ENCODE measurements around the gene TRAF2.

The TRAF2 gene

GRCh38 chr9:136952876-136953770 lies 66.8 kb downstream of the TRAF2 start:
- no peak for DNase-seq

GRCh38 chr9:136953771-136954269 lies 67.5 kb downstream of the TRAF2 start:
- DNase-seq = no peak

- DNase-seq = no peak
These were observed 68.2 kb downstream of the TRAF2 start for GRCh38 chr9:136954270-136955083.

- DNase-seq = no peak
These were observed 69.1 kb downstream of the TRAF2 start for GRCh38 chr9:136955202-136955942.

- no peak for DNase-seq
These were observed 69.6 kb downstream of the TRAF2 start for GRCh38 chr9:136955943-136956335.

- no peak for DNase-seq
These were observed 70.3 kb downstream of the TRAF2 start for GRCh38 chr9:136956604-136957003.

GRCh38 chr9:136957461-136957860 lies 71.1 kb downstream of the TRAF2 start:
- DNase-seq = no peak

- DNase-seq = no peak
These were observed 71.6 kb downstream of the TRAF2 start for GRCh38 chr9:136957901-136958300.

- DNase-seq = no peak
These were observed 72.2 kb downstream of the TRAF2 start for GRCh38 chr9:136958473-136958872.

GRCh38 chr9:136958898-136959850 lies 72.9 kb downstream of the TRAF2 start:
- DNase-seq = no peak

- DNase-seq = no peak
These were observed 74.1 kb downstream of the TRAF2 start for GRCh38 chr9:136960212-136960937.

GRCh38 chr9:136960938-136961275 lies 74.6 kb downstream of the TRAF2 start:
- DNase-seq = no peak

- DNase-seq = no peak
These were observed 75.2 kb downstream of the TRAF2 start for GRCh38 chr9:136961279-136962065.

- no peak for DNase-seq
These were observed 75.8 kb downstream of the TRAF2 start for GRCh38 chr9:136962163-136962562.

- no peak for DNase-seq
These were observed 76.5 kb downstream of the TRAF2 start for GRCh38 chr9:136962701-136963248.

- DNase-seq = no peak
These were observed 77.0 kb downstream of the TRAF2 start for GRCh38 chr9:136963341-136963740.

GRCh38 chr9:136963751-136964150 lies 77.4 kb downstream of the TRAF2 start:
- DNase-seq = no peak

- DNase-seq = no peak
These were observed 77.9 kb downstream of the TRAF2 start for GRCh38 chr9:136964171-136964689.

- DNase-seq = no peak
These were observed 78.6 kb downstream of the TRAF2 start for GRCh38 chr9:136964833-136965422.

All from activated CD8-positive, alpha-beta memory T cell treated with anti-CD3 and anti-CD28 coated beads for 24 hours (primary cell).